Raji (cell line): ENCODE results near the gene NIPAL4.

Source experiments
- POLR2A ChIP-seq: IDR thresholded peaks from 2 replicates; pipeline ENCODE4 v1.6.1; 2011; ENCODE audit warnings: low read depth, low read length, control low read depth; ENCODE audit not compliant: insufficient read depth

The NIPAL4 gene

GRCh38 chr5:157457391-157457790 lies 2.6 kb upstream of the NIPAL4 start:
- TF ChIP-seq POLR2A, result no peak

GRCh38 chr5:157458835-157459234 lies 1.2 kb upstream of the NIPAL4 start:
- no peak for TF ChIP-seq POLR2A

GRCh38 chr5:157460921-157461792 lies 1.1 kb downstream of the NIPAL4 start:
- no peak for TF ChIP-seq POLR2A

- no peak for TF ChIP-seq POLR2A
Measured at GRCh38 chr5:157463081-157463480, 3.1 kb downstream of the NIPAL4 start.

- TF ChIP-seq POLR2A, result no peak
Measured at GRCh38 chr5:157463621-157464518, 3.9 kb downstream of the NIPAL4 start.

- no peak for TF ChIP-seq POLR2A
Measured at GRCh38 chr5:157464519-157465171, 4.6 kb downstream of the NIPAL4 start.

GRCh38 chr5:157468293-157468965 lies 8.4 kb downstream of the NIPAL4 start:
- no peak for TF ChIP-seq POLR2A

GRCh38 chr5:157469073-157469472 lies 9.1 kb downstream of the NIPAL4 start:
- TF ChIP-seq POLR2A, result no peak

- no peak for TF ChIP-seq POLR2A
Measured at GRCh38 chr5:157469687-157470086, 9.7 kb downstream of the NIPAL4 start.

- no peak for TF ChIP-seq POLR2A
Measured at GRCh38 chr5:157470631-157471030, 10.6 kb downstream of the NIPAL4 start.

- no peak for TF ChIP-seq POLR2A
Measured at GRCh38 chr5:157471709-157472108, 11.7 kb downstream of the NIPAL4 start.

GRCh38 chr5:157473383-157474320 lies 13.6 kb downstream of the NIPAL4 start:
- no peak for TF ChIP-seq POLR2A

GRCh38 chr5:157475432-157475831 lies 15.4 kb downstream of the NIPAL4 start:
- TF ChIP-seq POLR2A, result no peak
